GM13976 (cell line): ENCODE data around the gene RBM47.
A peak's percentile ranks its signal among the peaks of the same experiment; 100 is the strongest.
"Not testable (repeated sequence)": the region's sequence is repeated elsewhere in the genome, so short reads cannot be mapped to it uniquely, and the experiment has no call there.

Source experiments
- DNase-seq: peaks from one replicate; pipeline ENCODE4 v3.0.0; 2012; ENCODE audit warnings: low spot score
- in situ Hi-C: fragments of 300-500 bp; cut with MboI; formaldehyde crosslinking; loops from one replicate; pipeline ENCODE4 v1.12.0; 2022; ENCODE audit warnings: low sequenced_read_pairs, mixed read lengths, inconsistent platforms; ENCODE audit not compliant: unreplicated experiment
- TF ChIP-seq, protein P1 (sequence below): IDR thresholded peaks from 2 replicates; pipeline ENCODE4 v1.5.1; 2012; ENCODE audit warnings: borderline replicate concordance, mild to moderate bottlenecking; ENCODE audit not compliant: insufficient read depth; ENCODE audit errors: extremely low read depth, missing control alignments, control extremely low read depth

The RBM47 gene

DNA sequence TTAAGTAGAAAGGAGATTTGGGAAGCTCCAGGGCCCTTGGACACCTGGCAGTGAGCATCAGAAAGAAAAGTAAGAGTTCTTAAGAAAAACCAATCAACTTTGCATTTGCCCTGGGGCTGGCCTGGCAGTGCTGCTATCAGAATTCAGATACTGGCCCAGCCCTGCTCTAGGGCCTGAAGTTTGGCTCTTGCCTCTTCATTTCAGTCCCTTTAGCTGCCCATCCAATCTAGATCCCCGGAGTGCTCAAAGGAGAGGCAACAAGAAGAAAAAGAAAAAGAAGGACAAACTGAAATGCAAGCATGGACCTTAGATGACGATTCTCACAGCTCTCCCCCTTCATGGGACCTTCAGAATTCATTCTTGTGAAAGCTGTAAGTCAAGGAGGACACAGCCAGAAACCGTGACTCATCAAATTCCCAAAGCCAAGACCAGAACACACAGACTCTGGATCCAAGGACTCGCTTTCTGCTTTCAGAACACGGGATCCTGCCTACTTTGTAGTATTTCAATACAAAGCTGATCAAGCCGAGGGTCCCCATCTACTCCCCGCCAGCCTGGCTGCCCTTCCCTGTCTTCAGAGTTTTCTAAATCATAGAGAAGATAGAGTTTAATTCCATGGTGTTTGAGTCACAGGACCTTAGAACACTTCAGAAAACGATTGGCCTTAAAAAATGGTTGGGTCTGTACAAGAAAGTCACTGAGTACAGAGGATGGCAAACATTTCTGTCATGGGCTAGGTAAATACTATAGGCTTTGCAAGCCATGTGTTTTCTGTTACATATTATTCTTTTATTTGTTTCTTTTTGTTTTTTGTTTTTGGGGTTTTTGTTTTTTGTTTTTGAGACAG is 103.7 kb downstream of the RBM47 start:
- TF ChIP-seq, protein P1, sequence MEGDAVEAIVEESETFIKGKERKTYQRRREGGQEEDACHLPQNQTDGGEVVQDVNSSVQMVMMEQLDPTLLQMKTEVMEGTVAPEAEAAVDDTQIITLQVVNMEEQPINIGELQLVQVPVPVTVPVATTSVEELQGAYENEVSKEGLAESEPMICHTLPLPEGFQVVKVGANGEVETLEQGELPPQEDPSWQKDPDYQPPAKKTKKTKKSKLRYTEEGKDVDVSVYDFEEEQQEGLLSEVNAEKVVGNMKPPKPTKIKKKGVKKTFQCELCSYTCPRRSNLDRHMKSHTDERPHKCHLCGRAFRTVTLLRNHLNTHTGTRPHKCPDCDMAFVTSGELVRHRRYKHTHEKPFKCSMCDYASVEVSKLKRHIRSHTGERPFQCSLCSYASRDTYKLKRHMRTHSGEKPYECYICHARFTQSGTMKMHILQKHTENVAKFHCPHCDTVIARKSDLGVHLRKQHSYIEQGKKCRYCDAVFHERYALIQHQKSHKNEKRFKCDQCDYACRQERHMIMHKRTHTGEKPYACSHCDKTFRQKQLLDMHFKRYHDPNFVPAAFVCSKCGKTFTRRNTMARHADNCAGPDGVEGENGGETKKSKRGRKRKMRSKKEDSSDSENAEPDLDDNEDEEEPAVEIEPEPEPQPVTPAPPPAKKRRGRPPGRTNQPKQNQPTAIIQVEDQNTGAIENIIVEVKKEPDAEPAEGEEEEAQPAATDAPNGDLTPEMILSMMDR, result no peak
- in situ Hi-C loops, result no loop called here
- no peak for DNase-seq

DNA sequence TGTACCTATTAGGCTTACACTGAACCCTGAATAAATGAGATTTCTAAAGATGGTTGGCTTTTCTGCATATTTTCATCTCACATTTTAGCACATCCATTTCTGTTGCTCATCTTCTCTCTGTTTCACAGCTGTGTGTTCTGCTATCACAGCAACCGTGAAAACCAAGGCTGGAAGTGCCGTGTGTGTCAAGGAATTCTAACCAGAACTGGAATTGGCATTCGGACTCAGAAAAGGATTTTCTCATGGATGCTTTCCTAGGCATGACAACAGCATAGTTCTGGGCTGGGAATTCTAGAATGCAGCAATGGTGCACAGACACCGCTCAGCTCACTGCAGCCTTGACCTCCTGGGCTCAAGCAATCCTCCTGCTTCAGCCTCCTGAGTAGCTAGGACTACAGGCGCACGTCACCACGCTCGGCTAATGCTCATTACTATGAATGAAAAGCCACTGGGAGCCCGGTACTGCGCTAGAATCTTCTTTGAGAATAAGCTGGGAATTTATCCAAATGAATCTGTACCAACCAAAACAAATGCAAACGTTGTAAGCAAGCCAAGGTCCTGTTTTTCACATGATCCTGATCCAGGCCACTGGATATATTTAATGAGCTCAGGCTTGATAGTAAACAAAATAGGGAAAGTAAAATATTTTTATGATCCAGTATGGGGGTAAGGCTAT is 105.2 kb downstream of the RBM47 start:
- in situ Hi-C loops, result no loop called here
- no peak for DNase-seq
- TF ChIP-seq, protein P1, result no peak

DNA sequence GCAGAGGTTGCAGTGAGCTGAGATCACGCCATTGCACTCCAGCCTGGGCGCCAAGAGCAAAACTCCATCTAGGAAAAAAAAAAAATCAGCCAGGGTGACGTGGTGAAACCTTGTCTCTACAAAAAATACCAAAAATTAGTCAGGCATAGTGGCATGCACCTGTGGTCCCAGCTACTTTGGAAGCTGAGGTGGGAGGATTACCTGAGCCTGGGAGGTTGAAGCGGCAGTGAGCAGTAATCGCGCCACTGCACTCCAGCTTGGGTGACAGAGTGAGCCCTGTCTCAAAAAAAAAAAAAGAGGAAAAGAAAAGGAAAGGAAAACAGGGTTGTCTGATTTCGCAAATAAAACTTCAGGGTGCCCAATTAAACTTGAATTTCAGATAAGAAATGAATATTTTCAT is 106.1 kb downstream of the RBM47 start:
- in situ Hi-C loops, result no loop called here
- no peak for DNase-seq

DNA sequence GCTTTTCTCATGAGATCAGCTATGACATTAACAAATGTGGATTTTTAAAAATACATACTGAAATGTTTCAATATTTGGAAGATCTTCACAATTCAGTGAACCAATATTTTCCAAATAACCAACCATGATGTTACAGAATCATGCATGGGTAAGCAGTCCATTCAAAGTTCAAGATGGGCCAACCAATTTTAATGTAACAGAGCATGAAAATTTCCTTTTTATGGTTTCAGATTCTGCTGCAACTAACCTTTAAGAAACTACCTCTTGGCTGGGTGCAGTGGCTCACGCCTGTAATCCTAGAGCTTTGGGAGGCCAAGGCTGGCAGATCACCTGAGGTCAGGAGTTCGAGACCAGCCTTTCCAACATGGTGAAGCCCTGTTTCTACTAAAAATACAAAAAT is 107.7 kb downstream of the RBM47 start:
- in situ Hi-C loops, result no loop called here
- TF ChIP-seq, protein P1, result no peak
- no peak for DNase-seq

More for the DNA sequence above, 106.1 kb downstream of the RBM47 start:
- TF ChIP-seq, protein P1, result no peak

DNA sequence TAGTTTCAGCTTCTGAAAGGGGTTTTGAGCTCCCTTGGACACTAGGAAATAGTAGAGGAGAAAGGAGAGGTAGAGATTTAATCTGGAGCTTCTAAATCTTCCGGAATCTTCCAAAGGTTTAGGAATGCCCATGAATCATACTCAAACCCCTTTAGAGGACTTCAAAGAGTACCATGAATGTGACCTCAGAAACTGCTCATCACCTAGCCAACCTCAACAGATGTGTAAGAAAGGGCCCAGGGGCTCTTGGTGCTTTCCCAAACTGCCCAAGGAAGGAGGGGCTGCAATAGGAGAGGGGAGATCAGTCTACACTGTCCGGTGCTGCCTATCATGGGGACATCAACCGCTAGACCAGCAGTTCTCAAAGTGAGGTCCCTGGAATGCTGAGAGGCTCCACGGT is 109.1 kb downstream of the RBM47 start:
- TF ChIP-seq, protein P1, result no peak
- DNase-seq, result no peak
- in situ Hi-C loops, result no loop called here

DNA sequence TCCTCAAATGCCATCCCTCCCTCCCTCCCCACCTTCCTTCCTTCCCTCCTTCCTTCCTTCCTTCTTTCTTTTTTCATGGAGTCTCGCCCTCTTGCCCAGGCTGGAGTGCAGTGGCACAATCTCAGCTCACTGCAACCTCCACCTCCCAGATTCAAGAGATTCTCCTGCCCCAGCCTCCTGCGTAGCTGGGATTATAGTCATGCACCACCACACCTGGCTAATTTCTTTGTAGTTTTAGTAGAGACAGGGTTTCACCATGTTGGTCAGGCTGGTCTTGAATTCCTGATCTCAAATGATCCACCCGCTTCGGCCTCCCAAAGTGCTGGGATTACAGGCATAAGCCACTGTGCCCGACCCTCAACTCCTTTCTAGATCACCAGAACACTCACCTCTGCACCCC is 112.6 kb downstream of the RBM47 start:
- in situ Hi-C loops, DNase-seq: not testable (repeated sequence)

DNA sequence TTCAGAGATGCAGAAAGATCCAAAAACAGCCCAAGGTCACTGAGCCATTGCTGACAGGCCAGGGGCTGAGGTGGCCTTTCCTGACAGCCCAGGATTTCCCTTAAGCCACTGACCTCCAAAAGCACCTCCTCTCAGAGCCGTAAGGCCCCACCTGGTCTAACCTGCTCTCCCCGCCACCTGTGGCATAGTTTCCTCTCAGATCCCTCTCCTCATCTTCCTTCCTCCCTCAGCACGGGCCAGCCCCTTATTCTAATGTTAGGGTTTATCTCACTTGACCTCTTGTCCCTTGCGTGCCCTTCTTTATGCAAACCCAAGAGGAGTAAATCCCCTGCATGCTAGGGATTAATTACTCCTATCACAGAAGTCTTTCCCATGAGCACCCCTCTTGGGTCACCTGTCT is 113.0 kb downstream of the RBM47 start:
- in situ Hi-C loops, result no loop called here
- TF ChIP-seq, protein P1, result no peak
- DNase-seq, result peak; percentile 38
